Measurements from ENCODE around the gene PLPPR3.
"Not testable (repeated sequence)": the region's sequence is repeated elsewhere in the genome, so short reads cannot be mapped to it uniquely, and the experiment has no call there.

PLPPR3 gene

GRCh38 chr19:843836-844545 is 22.2 kb upstream of the PLPPR3 start:
- Histone ChIP-seq H3K9ac (ENCODE audit: low read length in 5 of 5) (no peak overlapping the region), H3K4me1 (ENCODE audit: control insufficient read depth in 5 of 5, insufficient read depth in 5 of 5, low read length in 5 of 5) (peaks cover 0 to 30% (median 21%) of the 10 kb centered on the region in 5 donors), H3K9me3 (ENCODE audit: control insufficient read depth in 5 of 5, low read length in 5 of 5) (no peaks in the 10 kb centered on the region), H3K27ac (ENCODE audit: low read depth, low read length) (no peak overlapping the region), H3K36me3 (ENCODE audit: control insufficient read depth in 5 of 5, insufficient read depth in 5 of 5, low read length in 5 of 5) (no peaks in the 10 kb centered on the region), H3K4me3 (ENCODE audit: low read depth in 1 of 5, low read length in 5 of 5) (peak overlapping the region in 1 of 5 donors; percentile 37), H3K27me3 (ENCODE audit: control insufficient read depth in 5 of 5, insufficient read depth in 4 of 5, low read length in 5 of 5) (peaks cover 18 to 31% (median 21%) of the 10 kb centered on the region in 5 donors)

DNA sequence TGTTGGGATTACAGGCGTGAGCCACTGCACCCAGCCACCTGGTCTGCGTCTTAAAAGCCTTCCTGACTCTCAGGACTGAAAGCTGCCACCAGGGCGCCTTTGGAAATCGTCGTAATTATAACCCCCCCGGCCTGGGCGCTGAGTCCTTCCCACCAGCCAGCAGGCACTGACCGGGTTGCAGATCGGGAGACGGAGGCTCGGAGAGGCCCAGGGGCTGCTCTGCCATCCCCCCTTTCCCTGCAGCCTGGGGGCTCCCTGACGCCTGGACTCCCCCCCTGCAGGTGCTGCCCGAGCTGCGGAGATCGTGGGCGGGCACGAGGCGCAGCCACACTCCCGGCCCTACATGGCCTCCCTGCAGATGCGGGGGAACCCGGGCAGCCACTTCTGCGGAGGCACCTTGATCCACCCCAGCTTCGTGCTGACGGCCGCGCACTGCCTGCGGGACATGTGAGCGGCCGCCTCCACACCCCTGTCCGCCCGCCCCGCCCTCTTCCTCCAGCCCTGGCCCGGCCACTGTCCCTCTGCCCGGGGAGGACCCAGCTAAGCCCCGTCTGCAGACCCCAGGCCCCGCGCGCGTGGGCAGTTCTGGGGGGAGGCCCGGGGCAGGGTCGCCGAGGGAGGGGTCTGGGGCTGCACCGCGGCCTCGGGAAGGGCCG is 21.6 kb upstream of the PLPPR3 start:
- no peak overlapping the region for H3K27ac ChIP-seq (ENCODE audit: low read depth, low read length)
- H3K9ac ChIP-seq (ENCODE audit: low read length in 5 of 5), result no peak overlapping the region
- peak overlapping the region in 1 of 5 donors; percentile 37 for H3K4me3 ChIP-seq (ENCODE audit: low read depth in 1 of 5, low read length in 5 of 5)
- H3K4me1 ChIP-seq (ENCODE audit: control insufficient read depth in 5 of 5, insufficient read depth in 5 of 5, low read length in 5 of 5), result peaks cover 0 to 25% (median 21%) of the 10 kb centered on the region in 5 donors
- H3K36me3 ChIP-seq (ENCODE audit: control insufficient read depth in 5 of 5, insufficient read depth in 5 of 5, low read length in 5 of 5), result no peaks in the 10 kb centered on the region
- H3K9me3 ChIP-seq (ENCODE audit: control insufficient read depth in 5 of 5, low read length in 5 of 5), result no peaks in the 10 kb centered on the region
- peaks cover 18 to 32% (median 21%) of the 10 kb centered on the region in 5 donors for H3K27me3 ChIP-seq (ENCODE audit: control insufficient read depth in 5 of 5, insufficient read depth in 4 of 5, low read length in 5 of 5)

- H3K9ac ChIP-seq (ENCODE audit: low read length in 5 of 5); H3K27ac ChIP-seq (ENCODE audit: low read depth, low read length); H3K36me3 ChIP-seq (ENCODE audit: control insufficient read depth in 5 of 5, insufficient read depth in 5 of 5, low read length in 5 of 5); H3K9me3 ChIP-seq (ENCODE audit: control insufficient read depth in 5 of 5, low read length in 5 of 5); H3K4me3 ChIP-seq (ENCODE audit: low read depth in 1 of 5, low read length in 5 of 5): not testable (repeated sequence)
- Histone ChIP-seq H3K4me1 (ENCODE audit: control insufficient read depth in 5 of 5, insufficient read depth in 5 of 5, low read length in 5 of 5) (peaks cover 0 to 22% (median 18%) of the 10 kb centered on the region in 5 donors), H3K27me3 (ENCODE audit: control insufficient read depth in 5 of 5, insufficient read depth in 4 of 5, low read length in 5 of 5) (peaks cover 18 to 28% (median 21%) of the 10 kb centered on the region in 5 donors)
Measured at GRCh38 chr19:842802-843179, 21.0 kb upstream of the PLPPR3 start.

GRCh38 chr19:840519-841206 is 18.9 kb upstream of the PLPPR3 start, which contains the start of gene PRTN3:
Gene PRTN3, plus strand, starts transcription at chr19:840999. Its CDS starts 10 bp downstream, at chr19:841009.
- Histone ChIP-seq H3K4me1 (ENCODE audit: control insufficient read depth in 5 of 5, insufficient read depth in 5 of 5, low read length in 5 of 5) (peaks cover 0 to 19% (median 15%) of the 10 kb centered on the region in 5 donors), H3K27ac (ENCODE audit: low read depth, low read length) (no peak within 1 kb of the TSS), H3K27me3 (ENCODE audit: control insufficient read depth in 5 of 5, insufficient read depth in 4 of 5, low read length in 5 of 5) (peaks cover 16 to 36% (median 23%) of the 10 kb centered on the region in 5 donors), H3K9ac (ENCODE audit: low read length in 5 of 5) (no peak within 1 kb of the TSS), H3K36me3 (ENCODE audit: control insufficient read depth in 5 of 5, insufficient read depth in 5 of 5, low read length in 5 of 5) (no peaks in the 10 kb centered on the region), H3K4me3 (ENCODE audit: low read depth in 1 of 5, low read length in 5 of 5) (no peak within 1 kb of the TSS), H3K9me3 (ENCODE audit: control insufficient read depth in 5 of 5, low read length in 5 of 5) (no peaks in the 10 kb centered on the region)

DNA sequence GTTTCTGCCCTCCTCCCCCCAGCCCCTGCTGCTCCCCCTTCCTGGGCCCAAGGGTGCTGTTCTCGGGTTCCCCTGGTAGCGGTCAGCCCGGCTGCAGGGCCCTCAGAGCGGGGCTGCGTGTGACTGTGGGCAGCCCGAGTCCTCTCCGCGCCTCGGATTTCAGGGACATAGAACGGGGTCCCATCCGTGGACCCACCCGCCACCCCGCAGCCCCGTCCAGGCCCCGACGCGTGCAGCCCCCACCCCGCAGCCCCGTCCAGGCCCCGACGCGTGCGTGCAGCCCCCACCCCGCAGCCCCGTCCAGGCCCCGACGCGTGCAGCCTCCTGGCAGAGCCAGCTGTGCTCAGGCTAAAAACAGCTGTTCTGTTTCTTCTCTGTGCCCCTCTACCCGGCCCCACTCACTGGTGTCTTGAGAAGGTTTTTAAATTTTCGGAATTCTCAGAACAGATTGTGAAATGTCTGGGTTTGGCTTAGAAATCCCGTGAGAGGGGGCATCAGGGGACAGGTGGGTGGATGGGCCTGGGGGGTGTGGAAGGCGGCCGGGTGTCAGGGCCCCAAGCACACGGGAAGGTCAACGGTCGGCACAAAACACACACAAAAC is 13.6 kb upstream of the PLPPR3 start:
- Histone ChIP-seq H3K4me3 (ENCODE audit: low read depth in 1 of 5, low read length in 5 of 5) (no peak overlapping the region), H3K4me1 (ENCODE audit: control insufficient read depth in 5 of 5, insufficient read depth in 5 of 5, low read length in 5 of 5) (peaks cover 0 to 7% (median 4%) of the 10 kb centered on the region in 5 donors), H3K9me3 (ENCODE audit: control insufficient read depth in 5 of 5, low read length in 5 of 5) (no peaks in the 10 kb centered on the region), H3K9ac (ENCODE audit: low read length in 5 of 5) (no peak overlapping the region), H3K27me3 (ENCODE audit: control insufficient read depth in 5 of 5, insufficient read depth in 4 of 5, low read length in 5 of 5) (peaks cover 11 to 27% (median 16%) of the 10 kb centered on the region in 5 donors), H3K36me3 (ENCODE audit: control insufficient read depth in 5 of 5, insufficient read depth in 5 of 5, low read length in 5 of 5) (no peaks in the 10 kb centered on the region), H3K27ac (ENCODE audit: low read depth, low read length) (no peak overlapping the region)

DNA sequence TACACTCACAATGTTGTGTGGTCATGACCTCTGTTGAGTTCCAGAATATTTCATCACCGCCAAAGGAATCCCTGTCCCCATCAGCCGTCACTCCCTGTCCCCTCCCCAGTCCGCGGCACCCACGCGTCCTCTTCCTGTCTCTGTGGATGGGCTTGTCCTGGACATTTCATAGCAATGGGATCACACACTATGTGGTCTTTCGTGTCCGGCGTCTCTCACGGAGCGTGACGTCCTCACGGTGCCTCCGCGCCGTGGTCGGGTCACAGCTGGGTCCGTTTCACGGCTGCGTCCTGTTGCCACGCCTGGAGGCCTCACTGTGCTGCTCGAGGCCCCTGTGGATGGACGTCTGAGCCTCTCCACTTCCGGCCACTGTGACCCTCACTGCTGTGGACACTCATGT is 12.5 kb upstream of the PLPPR3 start:
- H3K27me3 ChIP-seq (ENCODE audit: control insufficient read depth in 5 of 5, insufficient read depth in 4 of 5, low read length in 5 of 5), result peaks cover 15 to 30% (median 16%) of the 10 kb centered on the region in 5 donors

GRCh38 chr19:831407-832369 is 9.9 kb upstream of the PLPPR3 start:
- H3K27ac ChIP-seq (ENCODE audit: low read depth, low read length), result no peak overlapping the region
- H3K36me3 ChIP-seq (ENCODE audit: control insufficient read depth in 5 of 5, insufficient read depth in 5 of 5, low read length in 5 of 5), result no peaks in the 10 kb centered on the region
- H3K4me1 ChIP-seq (ENCODE audit: control insufficient read depth in 5 of 5, insufficient read depth in 5 of 5, low read length in 5 of 5), result peaks cover 0 to 4% (median 0%) of the 10 kb centered on the region in 5 donors
- no peak overlapping the region for H3K4me3 ChIP-seq (ENCODE audit: low read depth in 1 of 5, low read length in 5 of 5)
- no peaks in the 10 kb centered on the region for H3K9me3 ChIP-seq (ENCODE audit: control insufficient read depth in 5 of 5, low read length in 5 of 5)
- H3K9ac ChIP-seq (ENCODE audit: low read length in 5 of 5), result no peak overlapping the region
- peaks cover 17 to 38% (median 20%) of the 10 kb centered on the region in 5 donors for H3K27me3 ChIP-seq (ENCODE audit: control insufficient read depth in 5 of 5, insufficient read depth in 4 of 5, low read length in 5 of 5)

More for the DNA sequence above, 12.5 kb upstream of the PLPPR3 start:
- H3K4me3 ChIP-seq (ENCODE audit: low read depth in 1 of 5, low read length in 5 of 5), result no peak overlapping the region
- H3K9me3 ChIP-seq (ENCODE audit: control insufficient read depth in 5 of 5, low read length in 5 of 5), result no peaks in the 10 kb centered on the region
- H3K9ac ChIP-seq (ENCODE audit: low read length in 5 of 5), result no peak overlapping the region
- H3K36me3 ChIP-seq (ENCODE audit: control insufficient read depth in 5 of 5, insufficient read depth in 5 of 5, low read length in 5 of 5), result no peaks in the 10 kb centered on the region
- H3K27ac ChIP-seq (ENCODE audit: low read depth, low read length), result no peak overlapping the region
- H3K4me1 ChIP-seq (ENCODE audit: control insufficient read depth in 5 of 5, insufficient read depth in 5 of 5, low read length in 5 of 5), result peaks cover 0 to 5% (median 0%) of the 10 kb centered on the region in 5 donors

GRCh38 chr19:829129-829758 is 7.5 kb upstream of the PLPPR3 start:
- Histone ChIP-seq H3K4me3 (ENCODE audit: low read depth in 1 of 5, low read length in 5 of 5) (no peak overlapping the region), H3K27ac (ENCODE audit: low read depth, low read length) (no peak overlapping the region), H3K4me1 (ENCODE audit: control insufficient read depth in 5 of 5, insufficient read depth in 5 of 5, low read length in 5 of 5) (peaks cover 0 to 4% (median 0%) of the 10 kb centered on the region in 5 donors), H3K27me3 (ENCODE audit: control insufficient read depth in 5 of 5, insufficient read depth in 4 of 5, low read length in 5 of 5) (peaks cover 12 to 28% (median 20%) of the 10 kb centered on the region in 5 donors), H3K9me3 (ENCODE audit: control insufficient read depth in 5 of 5, low read length in 5 of 5) (no peaks in the 10 kb centered on the region), H3K36me3 (ENCODE audit: control insufficient read depth in 5 of 5, insufficient read depth in 5 of 5, low read length in 5 of 5) (no peaks in the 10 kb centered on the region), H3K9ac (ENCODE audit: low read length in 5 of 5) (no peak overlapping the region)

All from subcutaneous abdominal adipose tissue (tissue), 5 donors.